SK-N-SH treated with all-trans-retinoic acid at 6 μM for 48 hours (cell line): ENCODE results near the gene LRRC42.

Experiments
- ATAC-seq: fragments of 200-7000 bp; cut with Tn5 transposase; 3 replicates; pipeline ENCODE4 v1.9.1; 2020; ENCODE audit warnings: mild to moderate bottlenecking, moderate library complexity
- ARNTL ChIP-seq: fragments of 450-650 bp; formaldehyde crosslinking; IDR thresholded peaks from 2 replicates; pipeline ENCODE4 v1.5.0; 2020; ENCODE audit warnings: low read depth, mild to moderate bottlenecking, moderate library complexity, borderline replicate concordance
- BACH2 ChIP-seq: fragments of 250-450 bp; sonication (Bioruptor Pico); IDR thresholded peaks from 2 replicates; pipeline ENCODE4 v1.9.0; 2021; ENCODE audit warnings: mild to moderate bottlenecking, borderline replicate concordance
- CSDC2 ChIP-seq: fragments of 250-450 bp; sonication (Bioruptor Pico); IDR thresholded peaks from 2 replicates; pipeline ENCODE4 v1.5.0; 2020; ENCODE audit warnings: mild to moderate bottlenecking, moderate library complexity
- ESRRG ChIP-seq: fragments of 250-450 bp; sonication (Bioruptor Pico); IDR thresholded peaks from 2 replicates; pipeline ENCODE4 v1.6.1; 2021; ENCODE audit warnings: mild to moderate bottlenecking
- GLIS3 ChIP-seq: fragments of 250-450 bp; sonication (Bioruptor Pico); IDR thresholded peaks from 2 replicates; pipeline ENCODE4 v1.5.0; 2020; ENCODE audit warnings: mild to moderate bottlenecking, moderate library complexity
- ISL1 ChIP-seq: fragments of 250-450 bp; sonication (Bioruptor Pico); IDR thresholded peaks from 2 replicates; pipeline ENCODE4 v2.1.2; 2022; ENCODE audit warnings: mild to moderate bottlenecking, moderate library complexity
- OSR1 ChIP-seq: fragments of 250-450 bp; sonication (Bioruptor Pico); IDR thresholded peaks from 2 replicates; pipeline ENCODE4 v1.8.0; 2022; ENCODE audit warnings: moderate library complexity, mild to moderate bottlenecking, inconsistent platforms
- PPARA ChIP-seq: fragments of 250-450 bp; sonication (Bioruptor Pico); IDR thresholded peaks from 2 replicates; pipeline ENCODE4 v1.5.0; 2020; ENCODE audit warnings: mild to moderate bottlenecking, borderline replicate concordance
- RARB ChIP-seq: fragments of 250-450 bp; sonication (Bioruptor Pico); IDR thresholded peaks from 2 replicates; pipeline ENCODE4 v1.8.0; 2021; ENCODE audit warnings: mild to moderate bottlenecking, moderate library complexity
- SNAI2 ChIP-seq: fragments of 250-450 bp; sonication (Bioruptor Pico); IDR thresholded peaks from 2 replicates; pipeline ENCODE4 v1.5.0; 2020; ENCODE audit warnings: mild to moderate bottlenecking, moderate library complexity
- TCF4 ChIP-seq: fragments of 250-450 bp; sonication (Bioruptor Pico); IDR thresholded peaks from 2 replicates; pipeline ENCODE4 v1.8.0; 2021; ENCODE audit warnings: mild to moderate bottlenecking, moderate library complexity, borderline replicate concordance
- TOX ChIP-seq: fragments of 250-450 bp; sonication (Bioruptor Pico); IDR thresholded peaks from 2 replicates; pipeline ENCODE4 v1.8.0; 2021; ENCODE audit warnings: mild to moderate bottlenecking, moderate library complexity, borderline replicate concordance
- ZC3H10 ChIP-seq: fragments of 250-450 bp; sonication (Bioruptor Pico); IDR thresholded peaks from 2 replicates; pipeline ENCODE4 v1.5.1; 2021; ENCODE audit warnings: mild to moderate bottlenecking, moderate library complexity
- ZFP3 ChIP-seq: fragments of 250-450 bp; sonication (Bioruptor Pico); IDR thresholded peaks from 2 replicates; pipeline ENCODE4 v1.5.0; 2020; ENCODE audit warnings: mild to moderate bottlenecking, moderate library complexity
- ZFP30 ChIP-seq: fragments of 450-650 bp; formaldehyde crosslinking; IDR thresholded peaks from 2 replicates; pipeline ENCODE4 v1.5.0; 2022; ENCODE audit warnings: mild to moderate bottlenecking, moderate library complexity
- ZNF565 ChIP-seq: fragments of 450-650 bp; formaldehyde crosslinking; conservative IDR thresholded peaks from 2 replicates; pipeline ENCODE4 v1.5.0; 2020; ENCODE audit warnings: low read depth, mild to moderate bottlenecking, moderate library complexity
- ZNF70 ChIP-seq: fragments of 450-650 bp; formaldehyde crosslinking; IDR thresholded peaks from 2 replicates; pipeline ENCODE4 v1.5.0; 2020; ENCODE audit warnings: mild to moderate bottlenecking, moderate library complexity
- ZNF8 ChIP-seq: fragments of 450-650 bp; formaldehyde crosslinking; IDR thresholded peaks from 2 replicates; pipeline ENCODE4 v1.5.0; 2020; ENCODE audit warnings: mild to moderate bottlenecking, moderate library complexity
- TF ChIP-seq, protein P1 (sequence below): fragments of 250-450 bp; sonication (Bioruptor Pico); IDR thresholded peaks from 2 replicates; pipeline ENCODE4 v1.5.1; 2021; ENCODE audit warnings: mild to moderate bottlenecking, moderate library complexity
- TF ChIP-seq, protein P2 (sequence below): fragments of 250-450 bp; sonication (Bioruptor Pico); IDR thresholded peaks from 2 replicates; pipeline ENCODE4 v1.8.0; 2021; ENCODE audit warnings: low read depth, mild to moderate bottlenecking, moderate library complexity, borderline replicate concordance
- TF ChIP-seq, protein P3 (sequence below): fragments of 250-450 bp; sonication (Bioruptor Pico); IDR thresholded peaks from 2 replicates; pipeline ENCODE4 v1.5.1; 2020; ENCODE audit warnings: low read depth, mild to moderate bottlenecking, moderate library complexity
- TF ChIP-seq, protein P4 (sequence below): fragments of 250-450 bp; sonication (Bioruptor Pico); IDR thresholded peaks from 2 replicates; pipeline ENCODE4 v1.8.0; 2020; ENCODE audit warnings: mild to moderate bottlenecking, moderate library complexity, borderline replicate concordance
- TF ChIP-seq, protein P5 (sequence below): fragments of 250-450 bp; sonication (Bioruptor Pico); IDR thresholded peaks from 2 replicates; pipeline ENCODE4 v1.5.0; 2020; ENCODE audit warnings: mild to moderate bottlenecking, moderate library complexity

The LRRC42 gene

DNA sequence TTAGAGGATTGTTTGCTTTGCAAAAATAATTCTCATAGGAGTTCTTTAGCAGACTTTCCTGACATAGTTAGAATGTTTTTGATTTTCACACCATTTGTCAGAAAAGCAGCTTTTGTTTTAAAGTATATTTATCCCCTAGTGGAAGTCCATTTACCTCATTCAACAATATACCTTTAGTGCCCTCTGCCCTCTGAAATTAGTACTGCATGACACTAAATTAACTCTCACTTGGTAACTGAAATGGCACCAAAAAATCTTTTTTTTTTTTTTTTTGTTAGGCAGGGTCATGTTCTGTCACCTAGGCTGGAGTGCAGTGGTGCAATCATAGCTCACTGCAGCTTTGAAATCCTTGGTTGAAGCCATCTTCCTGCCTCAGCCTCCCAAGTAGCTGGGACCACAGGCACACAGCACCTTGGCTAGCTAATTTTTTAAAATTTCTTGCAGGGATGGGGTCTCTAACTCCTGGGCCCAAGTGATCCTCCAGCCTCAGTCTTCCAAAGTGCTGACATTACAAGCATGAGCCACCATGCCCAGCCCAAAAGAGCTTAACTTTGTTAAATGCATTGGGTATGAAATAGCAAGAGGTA is 13.6 kb downstream of the LRRC42 start (continued):
- TF ChIP-seq, protein P1, sequence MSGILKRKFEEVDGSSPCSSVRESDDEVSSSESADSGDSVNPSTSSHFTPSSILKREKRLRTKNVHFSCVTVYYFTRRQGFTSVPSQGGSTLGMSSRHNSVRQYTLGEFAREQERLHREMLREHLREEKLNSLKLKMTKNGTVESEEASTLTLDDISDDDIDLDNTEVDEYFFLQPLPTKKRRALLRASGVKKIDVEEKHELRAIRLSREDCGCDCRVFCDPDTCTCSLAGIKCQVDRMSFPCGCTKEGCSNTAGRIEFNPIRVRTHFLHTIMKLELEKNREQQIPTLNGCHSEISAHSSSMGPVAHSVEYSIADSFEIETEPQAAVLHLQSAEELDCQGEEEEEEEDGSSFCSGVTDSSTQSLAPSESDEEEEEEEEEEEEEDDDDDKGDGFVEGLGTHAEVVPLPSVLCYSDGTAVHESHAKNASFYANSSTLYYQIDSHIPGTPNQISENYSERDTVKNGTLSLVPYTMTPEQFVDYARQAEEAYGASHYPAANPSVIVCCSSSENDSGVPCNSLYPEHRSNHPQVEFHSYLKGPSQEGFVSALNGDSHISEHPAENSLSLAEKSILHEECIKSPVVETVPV (CRISPR knock-in tag): no peak
- no peak for TF ChIP-seq ZC3H10 (CRISPR knock-in tag)
- no peak for TF ChIP-seq ESRRG
- TF ChIP-seq, protein P2, sequence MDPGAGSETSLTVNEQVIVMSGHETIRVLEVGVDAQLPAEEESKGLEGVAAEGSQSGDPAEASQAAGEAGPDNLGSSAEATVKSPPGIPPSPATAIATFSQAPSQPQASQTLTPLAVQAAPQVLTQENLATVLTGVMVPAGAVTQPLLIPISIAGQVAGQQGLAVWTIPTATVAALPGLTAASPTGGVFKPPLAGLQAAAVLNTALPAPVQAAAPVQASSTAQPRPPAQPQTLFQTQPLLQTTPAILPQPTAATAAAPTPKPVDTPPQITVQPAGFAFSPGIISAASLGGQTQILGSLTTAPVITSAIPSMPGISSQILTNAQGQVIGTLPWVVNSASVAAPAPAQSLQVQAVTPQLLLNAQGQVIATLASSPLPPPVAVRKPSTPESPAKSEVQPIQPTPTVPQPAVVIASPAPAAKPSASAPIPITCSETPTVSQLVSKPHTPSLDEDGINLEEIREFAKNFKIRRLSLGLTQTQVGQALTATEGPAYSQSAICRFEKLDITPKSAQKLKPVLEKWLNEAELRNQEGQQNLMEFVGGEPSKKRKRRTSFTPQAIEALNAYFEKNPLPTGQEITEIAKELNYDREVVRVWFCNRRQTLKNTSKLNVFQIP (CRISPR knock-in tag): no peak
- no peak for TF ChIP-seq BACH2 (CRISPR knock-in tag)
- no peak for TF ChIP-seq GLIS3 (CRISPR knock-in tag)
- no peak for TF ChIP-seq CSDC2 (CRISPR knock-in tag)
- TF ChIP-seq ZFP30 (CRISPR knock-in tag): no peak
- TF ChIP-seq ZNF8 (CRISPR knock-in tag): no peak

DNA sequence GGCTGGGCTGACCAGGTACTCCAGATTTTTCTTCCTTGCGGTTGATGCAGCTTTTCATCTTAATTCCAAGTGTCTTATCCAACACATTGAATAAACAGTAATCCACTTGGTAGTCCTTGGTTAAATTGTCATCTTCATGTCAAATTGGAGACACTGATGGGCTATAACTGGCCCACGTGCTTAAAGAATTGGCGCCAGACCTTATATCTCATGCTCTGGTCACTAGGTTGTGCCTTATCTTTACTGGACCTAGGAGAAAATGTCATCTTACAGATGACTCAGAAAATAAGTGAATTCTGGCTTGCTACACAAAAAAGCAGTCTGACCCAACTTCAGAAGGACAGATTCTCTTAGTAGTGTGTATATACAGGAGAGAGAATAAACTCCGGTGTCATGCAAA is 16.2 kb downstream of the LRRC42 start:
- no peak for ATAC-seq
- TF ChIP-seq ZNF565 (CRISPR knock-in tag) (no peak), OSR1 (CRISPR knock-in tag) (no peak), RARB (CRISPR knock-in tag) (no peak), TOX (CRISPR knock-in tag) (no peak), TCF4 (CRISPR knock-in tag) (no peak), ZNF8 (CRISPR knock-in tag) (no peak), PPARA (CRISPR knock-in tag) (no peak), ISL1 (no peak), ZFP3 (CRISPR knock-in tag) (no peak), ZNF70 (no peak), ZC3H10 (CRISPR knock-in tag) (no peak), BACH2 (CRISPR knock-in tag) (no peak), GLIS3 (CRISPR knock-in tag) (no peak), SNAI2 (CRISPR knock-in tag) (no peak), ZFP30 (CRISPR knock-in tag) (no peak)
- TF ChIP-seq, protein P3, sequence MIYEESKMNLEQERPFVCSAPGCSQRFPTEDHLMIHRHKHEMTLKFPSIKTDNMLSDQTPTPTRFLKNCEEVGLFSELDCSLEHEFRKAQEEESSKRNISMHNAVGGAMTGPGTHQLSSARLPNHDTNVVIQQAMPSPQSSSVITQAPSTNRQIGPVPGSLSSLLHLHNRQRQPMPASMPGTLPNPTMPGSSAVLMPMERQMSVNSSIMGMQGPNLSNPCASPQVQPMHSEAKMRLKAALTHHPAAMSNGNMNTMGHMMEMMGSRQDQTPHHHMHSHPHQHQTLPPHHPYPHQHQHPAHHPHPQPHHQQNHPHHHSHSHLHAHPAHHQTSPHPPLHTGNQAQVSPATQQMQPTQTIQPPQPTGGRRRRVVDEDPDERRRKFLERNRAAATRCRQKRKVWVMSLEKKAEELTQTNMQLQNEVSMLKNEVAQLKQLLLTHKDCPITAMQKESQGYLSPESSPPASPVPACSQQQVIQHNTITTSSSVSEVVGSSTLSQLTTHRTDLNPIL: no peak
- TF ChIP-seq, protein P1 (CRISPR knock-in tag): no peak
- TF ChIP-seq, protein P2 (CRISPR knock-in tag): no peak
- TF ChIP-seq, protein P4, sequence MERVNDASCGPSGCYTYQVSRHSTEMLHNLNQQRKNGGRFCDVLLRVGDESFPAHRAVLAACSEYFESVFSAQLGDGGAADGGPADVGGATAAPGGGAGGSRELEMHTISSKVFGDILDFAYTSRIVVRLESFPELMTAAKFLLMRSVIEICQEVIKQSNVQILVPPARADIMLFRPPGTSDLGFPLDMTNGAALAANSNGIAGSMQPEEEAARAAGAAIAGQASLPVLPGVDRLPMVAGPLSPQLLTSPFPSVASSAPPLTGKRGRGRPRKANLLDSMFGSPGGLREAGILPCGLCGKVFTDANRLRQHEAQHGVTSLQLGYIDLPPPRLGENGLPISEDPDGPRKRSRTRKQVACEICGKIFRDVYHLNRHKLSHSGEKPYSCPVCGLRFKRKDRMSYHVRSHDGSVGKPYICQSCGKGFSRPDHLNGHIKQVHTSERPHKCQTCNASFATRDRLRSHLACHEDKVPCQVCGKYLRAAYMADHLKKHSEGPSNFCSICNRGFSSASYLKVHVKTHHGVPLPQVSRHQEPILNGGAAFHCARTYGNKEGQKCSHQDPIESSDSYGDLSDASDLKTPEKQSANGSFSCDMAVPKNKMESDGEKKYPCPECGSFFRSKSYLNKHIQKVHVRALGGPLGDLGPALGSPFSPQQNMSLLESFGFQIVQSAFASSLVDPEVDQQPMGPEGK (CRISPR knock-in tag): no peak

DNA sequence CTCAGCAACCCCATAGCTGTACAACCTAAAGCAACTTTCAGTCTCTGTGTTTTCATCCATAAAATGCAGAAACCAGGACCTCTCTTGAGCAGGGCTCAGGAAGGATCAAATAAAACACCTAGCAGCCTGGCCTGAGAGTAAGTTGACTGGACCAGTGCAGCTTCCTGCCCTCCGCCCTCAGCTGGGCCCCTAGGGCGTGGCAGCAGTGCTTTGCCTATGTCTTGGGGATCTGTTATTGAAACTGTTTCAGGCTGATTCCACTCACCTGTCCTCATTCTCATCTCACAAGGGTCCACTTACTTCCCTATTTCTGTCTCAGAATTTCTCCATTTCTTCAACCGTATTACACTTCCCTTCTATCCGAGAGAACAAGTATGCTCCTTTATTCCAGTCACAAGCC is 17.3 kb downstream of the LRRC42 start:
- no peak for ATAC-seq
- no peak for TF ChIP-seq ZFP3 (CRISPR knock-in tag)
- TF ChIP-seq, protein P5, sequence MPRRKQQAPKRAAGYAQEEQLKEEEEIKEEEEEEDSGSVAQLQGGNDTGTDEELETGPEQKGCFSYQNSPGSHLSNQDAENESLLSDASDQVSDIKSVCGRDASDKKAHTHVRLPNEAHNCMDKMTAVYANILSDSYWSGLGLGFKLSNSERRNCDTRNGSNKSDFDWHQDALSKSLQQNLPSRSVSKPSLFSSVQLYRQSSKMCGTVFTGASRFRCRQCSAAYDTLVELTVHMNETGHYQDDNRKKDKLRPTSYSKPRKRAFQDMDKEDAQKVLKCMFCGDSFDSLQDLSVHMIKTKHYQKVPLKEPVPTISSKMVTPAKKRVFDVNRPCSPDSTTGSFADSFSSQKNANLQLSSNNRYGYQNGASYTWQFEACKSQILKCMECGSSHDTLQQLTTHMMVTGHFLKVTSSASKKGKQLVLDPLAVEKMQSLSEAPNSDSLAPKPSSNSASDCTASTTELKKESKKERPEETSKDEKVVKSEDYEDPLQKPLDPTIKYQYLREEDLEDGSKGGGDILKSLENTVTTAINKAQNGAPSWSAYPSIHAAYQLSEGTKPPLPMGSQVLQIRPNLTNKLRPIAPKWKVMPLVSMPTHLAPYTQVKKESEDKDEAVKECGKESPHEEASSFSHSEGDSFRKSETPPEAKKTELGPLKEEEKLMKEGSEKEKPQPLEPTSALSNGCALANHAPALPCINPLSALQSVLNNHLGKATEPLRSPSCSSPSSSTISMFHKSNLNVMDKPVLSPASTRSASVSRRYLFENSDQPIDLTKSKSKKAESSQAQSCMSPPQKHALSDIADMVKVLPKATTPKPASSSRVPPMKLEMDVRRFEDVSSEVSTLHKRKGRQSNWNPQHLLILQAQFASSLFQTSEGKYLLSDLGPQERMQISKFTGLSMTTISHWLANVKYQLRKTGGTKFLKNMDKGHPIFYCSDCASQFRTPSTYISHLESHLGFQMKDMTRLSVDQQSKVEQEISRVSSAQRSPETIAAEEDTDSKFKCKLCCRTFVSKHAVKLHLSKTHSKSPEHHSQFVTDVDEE (CRISPR knock-in tag): no peak
- TF ChIP-seq ESRRG: no peak
- no peak for TF ChIP-seq ZNF70
- no peak for TF ChIP-seq ZNF8 (CRISPR knock-in tag)
- TF ChIP-seq, protein P2 (CRISPR knock-in tag): no peak
- no peak for TF ChIP-seq ISL1
- no peak for TF ChIP-seq ARNTL (CRISPR knock-in tag)
- TF ChIP-seq ZFP30 (CRISPR knock-in tag): no peak
